ENCODE data around the gene LSAMP. TPM values are rescaled to one million over a fixed set of nuclear protein-coding genes. Genes with fewer than 3 reads are reported as not detected.

Gene LSAMP
- total and polyA plus RNA-seq, 2 donors (not counting 3 experiments of a cell fraction or from before 2014, with no cell fraction given): not detected

DNA sequence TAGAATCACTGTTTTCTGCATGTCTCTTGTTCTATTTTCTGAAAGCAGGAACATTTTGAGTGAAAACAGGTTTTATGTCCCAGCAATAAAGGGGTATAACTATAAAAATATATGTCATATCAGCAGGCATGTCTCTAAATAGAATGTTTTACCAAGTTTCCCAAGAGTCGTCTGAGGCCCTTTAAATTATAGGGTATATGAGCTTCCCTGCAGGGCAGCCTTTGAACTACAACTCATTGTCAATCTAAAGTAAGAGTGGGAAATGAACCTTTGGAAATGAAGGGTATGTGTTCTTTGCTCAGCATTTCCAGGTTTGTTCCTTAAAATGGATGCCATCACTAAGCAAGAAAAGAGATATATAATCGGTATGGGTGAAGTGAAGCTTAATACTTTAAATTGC lies 138.6 kb downstream of the LSAMP start:
- dilution Hi-C loops (cut with MboI; ENCODE audit: extremely low pct_ligation_motif_present, low sequenced_read_pairs): no loop called here
- Histone ChIP-seq H3K9me1 (replicated peaks; ENCODE audit: control insufficient read depth, extremely low read depth, insufficient read depth, low read length) (no peaks in the 10 kb centered on the region), H3K9ac (replicated peaks; ENCODE audit: extremely low read depth, insufficient read depth, low read length) (no peak overlapping the region), H3K4me1 (ENCODE audit: control insufficient read depth, extremely low read depth, insufficient read depth, low read length) (no peaks in the 10 kb centered on the region), H3K79me2 (ENCODE audit: control insufficient read depth, insufficient read depth, low read length) (no peaks in the 10 kb centered on the region), H4K20me1 (replicated peaks; ENCODE audit: control insufficient read depth, extremely low read depth, insufficient read depth, low read length) (no peaks in the 10 kb centered on the region), H3K36me3 (ENCODE audit: control insufficient read depth in 2 of 2, extremely low read depth in 1 of 2, insufficient read depth in 2 of 2, low read length in 2 of 2) (no peaks in the 10 kb centered on the region), H3K9me3 (replicated peaks; ENCODE audit: control insufficient read depth, insufficient read depth, low read length) (peaks cover 2% of the 10 kb centered on the region), H3K4me3 (replicated peaks in 1 of 3; ENCODE audit: insufficient read depth in 1 of 3, low read depth in 1 of 3, low read length in 3 of 3) (no peak overlapping the region), H3K27me3 (ENCODE audit: control insufficient read depth in 2 of 2, insufficient read depth in 2 of 2, low read length in 2 of 2) (no peaks in the 10 kb centered on the region), H3K27ac (ENCODE audit: insufficient read depth, low read depth, low read length) (no peak overlapping the region), H3K4me2 (ENCODE audit: insufficient read depth, low read length) (no peak overlapping the region), H2AFZ (ENCODE audit: low read depth, low read length) (no peak overlapping the region)
- ChIA-PET CTCF (no interaction called here), POLR2A (no interaction called here)
- DNase-seq (ENCODE audit: low read depth, low spot score) (no peak), FAIRE-seq (no peak)
- TF ChIP-seq MYC (IDR thresholded peaks at IDR 0.05; ENCODE audit: low read depth, low read length) (no peak), POLR2AphosphoS5 (IDR thresholded peaks at IDR 0.05; ENCODE audit: insufficient read depth, low read depth, low read length) (no peak), EZH2 (IDR thresholded peaks at IDR 0.05; ENCODE audit: borderline replicate concordance, low read depth, low read length, severe bottlenecking) (no peak), GATA2 (IDR thresholded peaks at IDR 0.05; ENCODE audit: insufficient read depth, insufficient read length, low read depth, low read length) (no peak), FOS (IDR thresholded peaks at IDR 0.05; ENCODE audit: borderline replicate concordance, insufficient read depth, low read length) (no peak)
- TF ChIP-seq, protein P1, sequence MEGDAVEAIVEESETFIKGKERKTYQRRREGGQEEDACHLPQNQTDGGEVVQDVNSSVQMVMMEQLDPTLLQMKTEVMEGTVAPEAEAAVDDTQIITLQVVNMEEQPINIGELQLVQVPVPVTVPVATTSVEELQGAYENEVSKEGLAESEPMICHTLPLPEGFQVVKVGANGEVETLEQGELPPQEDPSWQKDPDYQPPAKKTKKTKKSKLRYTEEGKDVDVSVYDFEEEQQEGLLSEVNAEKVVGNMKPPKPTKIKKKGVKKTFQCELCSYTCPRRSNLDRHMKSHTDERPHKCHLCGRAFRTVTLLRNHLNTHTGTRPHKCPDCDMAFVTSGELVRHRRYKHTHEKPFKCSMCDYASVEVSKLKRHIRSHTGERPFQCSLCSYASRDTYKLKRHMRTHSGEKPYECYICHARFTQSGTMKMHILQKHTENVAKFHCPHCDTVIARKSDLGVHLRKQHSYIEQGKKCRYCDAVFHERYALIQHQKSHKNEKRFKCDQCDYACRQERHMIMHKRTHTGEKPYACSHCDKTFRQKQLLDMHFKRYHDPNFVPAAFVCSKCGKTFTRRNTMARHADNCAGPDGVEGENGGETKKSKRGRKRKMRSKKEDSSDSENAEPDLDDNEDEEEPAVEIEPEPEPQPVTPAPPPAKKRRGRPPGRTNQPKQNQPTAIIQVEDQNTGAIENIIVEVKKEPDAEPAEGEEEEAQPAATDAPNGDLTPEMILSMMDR (IDR thresholded peaks at IDR 0.05; ENCODE audit: extremely low read depth in 1 of 2, insufficient read depth in 1 of 2, low read depth in 1 of 2, low read length in 2 of 2): no peak
- TF ChIP-seq, protein P2, sequence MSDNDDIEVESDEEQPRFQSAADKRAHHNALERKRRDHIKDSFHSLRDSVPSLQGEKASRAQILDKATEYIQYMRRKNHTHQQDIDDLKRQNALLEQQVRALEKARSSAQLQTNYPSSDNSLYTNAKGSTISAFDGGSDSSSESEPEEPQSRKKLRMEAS (IDR thresholded peaks at IDR 0.05; ENCODE audit: insufficient read depth, insufficient read length): no peak
- no TSS peak for BruUV-seq (replicated peaks)
- intact Hi-C loops (cut with micrococcal nuclease): no loop called here
